Stomach (tissue), 9 donors: ENCODE data around the gene INPP5A. TPM values are rescaled to one million over a fixed set of nuclear protein-coding genes. Genes with fewer than 3 reads are reported as not detected.

ENCODE experiments used
- DNase-seq, 2 donors: peaks; one replicate each; pipeline versions ENCODE4 v3.0.0 to v3.0.0-alpha.2; 2013 to 2019
- H3K27ac ChIP-seq, 5 donors: fragments of 200-600 bp in 4 of 5; sonication (generic) in 4 of 5; one replicate each; pipeline ENCODE4 v1.5.1; 2013 to 2019; ENCODE audit warnings: mild to moderate bottlenecking in 1 of 5, moderate library complexity in 1 of 5
- H3K27me3 ChIP-seq, 3 donors: fragments of 200-600 bp; sonication (generic); one replicate each; pipeline ENCODE4 v1.5.1; 2017 to 2019; ENCODE audit warnings: mixed run types in 1 of 3
- H3K36me3 ChIP-seq, 4 donors: fragments of 200-600 bp; sonication (generic); 1 replicate in 3 of 4; 2 replicates in 1 of 4; pipeline ENCODE4 v1.5.1; 2016 to 2019
- H3K4me1 ChIP-seq, 4 donors: fragments of 200-600 bp; sonication (generic); one replicate each; pipeline ENCODE4 v1.5.1; 2016 to 2019
- H3K4me3 ChIP-seq, 4 donors: fragments of 200-600 bp; sonication (generic) in 3 of 4; one replicate each; pipeline ENCODE4 v1.5.1; 2016 to 2019; ENCODE audit warnings: mild to moderate bottlenecking in 1 of 4
- H3K9me3 ChIP-seq, 4 donors: fragments of 200-600 bp; sonication (generic); one replicate each; pipeline ENCODE4 v1.5.1; 2016 to 2019
- CTCF ChIP-seq, 7 experiments: fragments of 450-650 bp in 4 of 7; fragments of 200-600 bp in 3 of 7; sonication (generic) in 3 of 7; IDR thresholded peaks; one replicate each; pipeline ENCODE4 v1.5.1; 2016 to 2019; ENCODE audit warnings: antibody characterized with exemption in 7 of 7, control low read depth in 2 of 7, mild to moderate bottlenecking in 1 of 7
- EP300 ChIP-seq: sonication (generic); formaldehyde crosslinking; IDR thresholded peaks from one replicate; pipeline ENCODE4 v1.6.1; 2017; ENCODE audit warnings: antibody characterized with exemption
- POLR2A ChIP-seq, 4 donors: fragments of 450-650 bp; IDR thresholded peaks; one replicate each; pipeline ENCODE4 v1.6.1; 2016; ENCODE audit warnings: antibody characterized with exemption in 4 of 4, control low read depth in 2 of 4, mild to moderate bottlenecking in 1 of 4, moderate library complexity in 1 of 4
- POLR2AphosphoS5 ChIP-seq, 3 donors: sonication (generic); formaldehyde crosslinking; IDR thresholded peaks; one replicate each; pipeline ENCODE4 v1.6.1; 2016; ENCODE audit warnings: antibody characterized with exemption in 3 of 3
- WGBS, 5 donors: extraction: QIAGEN DNeasy Blood & Tissue Kit in 3 of 5; methylation state at CpG; one replicate each; pipeline versions ENCODE4 v1.1.5 to v1.1.7; 2013 to 2018; 5-methylcytosine and 5-hydroxymethylcytosine counted together
- intact Hi-C: fragments of 100-400 bp; cut with DNase I; formaldehyde crosslinking; loops from one replicate; pipeline ENCODE4 v1.15.1; 2023; ENCODE audit warnings: low total_unique reads
- polyA plus RNA-seq, 3 donors: library from polyadenylated mRNA; stranded (reverse); fragments of 200-250 nt; gene quantifications; one replicate each; pipeline ENCODE4 v1.2.3, GENCODE V29; 2013
- total RNA-seq, 5 donors: library from RNA; depleted of rRNA; stranded (reverse); fragments of >200 nt; gene quantifications; one replicate each; pipeline versions ENCODE4 v1.1.0 to v1.2.3, GENCODE V29; 2014 to 2016
- donor health status: healthy with polysubstance abuse.
- donor health status: Bipolar disorder and iron deficiency.
- donor health status: healthy.

Gene INPP5A
- total and polyA plus RNA-seq, 8 donors: 17.2 to 72.3 (median 31.0) TPM

- H3K27ac ChIP-seq: peak overlapping the region in 3 of 5 donors; percentile 29 to 59 (median 48)
- peaks cover 4 to 30% (median 17%) of the 10 kb centered on the region in 4 donors for H3K4me1 ChIP-seq
- no peaks in the 10 kb centered on the region for H3K9me3 ChIP-seq
- no peaks in the 10 kb centered on the region for H3K27me3 ChIP-seq
- no peak overlapping the region for H3K4me3 ChIP-seq
- WGBS, 5 donors: 81 to 91% (median 85%) methylated on average over 6 to 10 of the region's 10 CpGs
- intact Hi-C loops: no loop called here
- H3K36me3 ChIP-seq: no peaks in the 10 kb centered on the region
- peak in 1 of 2 donors; percentile 26 for DNase-seq
- TF ChIP-seq CTCF (IDR thresholded peaks at IDR 0.05) (no peak), EP300 (no peak), POLR2A (IDR thresholded peaks at IDR 0.05) (no peak), POLR2AphosphoS5 (IDR thresholded peaks at IDR 0.05) (no peak)
These were observed 29.6 kb upstream of the INPP5A start for GRCh38 chr10:132507956-132508490.

- H3K9me3 ChIP-seq: no peaks in the 10 kb centered on the region
- DNase-seq: peak; percentile 67 to 78
These were observed 28.8 kb upstream of the INPP5A start for GRCh38 chr10:132508581-132509443.

GRCh38 chr10:132509506-132510173 is 27.9 kb upstream of the INPP5A start:
- Histone ChIP-seq H3K4me3 (no peak overlapping the region), H3K9me3 (no peaks in the 10 kb centered on the region), H3K27ac (peak overlapping the region in 1 of 5 donors; percentile 48), H3K4me1 (peaks cover 4 to 30% (median 17%) of the 10 kb centered on the region in 4 donors), H3K27me3 (no peaks in the 10 kb centered on the region), H3K36me3 (no peaks in the 10 kb centered on the region)
- 83 to 92% (median 87%) methylated on average over 14 of the region's 14 CpGs for WGBS, 5 donors
- intact Hi-C loops: no loop called here
- no peak for TF ChIP-seq POLR2A (IDR thresholded peaks at IDR 0.05)
- TF ChIP-seq POLR2AphosphoS5 (IDR thresholded peaks at IDR 0.05): no peak
- no peak for TF ChIP-seq CTCF (IDR thresholded peaks at IDR 0.05)
- TF ChIP-seq EP300: no peak
- DNase-seq: no peak

More at GRCh38 chr10:132508581-132509443, 28.8 kb upstream of the INPP5A start:
- no peak overlapping the region for H3K4me3 ChIP-seq
- 41 to 71% (median 62%) methylated on average over 17 to 19 of the region's 19 CpGs for WGBS, 5 donors
- peak overlapping the region in 3 of 5 donors; percentile 29 to 59 (median 48) for H3K27ac ChIP-seq
- intact Hi-C loops: no loop called here
- H3K4me1 ChIP-seq: peaks cover 4 to 30% (median 17%) of the 10 kb centered on the region in 4 donors
- H3K36me3 ChIP-seq: no peaks in the 10 kb centered on the region
- no peaks in the 10 kb centered on the region for H3K27me3 ChIP-seq
- TF ChIP-seq POLR2AphosphoS5 (IDR thresholded peaks at IDR 0.05) (peak in 1 of 3 donors; percentile 38), EP300 (no peak), CTCF (IDR thresholded peaks at IDR 0.05) (peak in 5 of 7 experiments; percentile 20 to 55 (median 33))

- no peak for DNase-seq
- H3K4me3 ChIP-seq: no peak overlapping the region
- TF ChIP-seq EP300 (no peak), POLR2A (IDR thresholded peaks at IDR 0.05) (no peak), CTCF (IDR thresholded peaks at IDR 0.05) (no peak), POLR2AphosphoS5 (IDR thresholded peaks at IDR 0.05) (no peak)
- no peaks in the 10 kb centered on the region for H3K27me3 ChIP-seq
- H3K36me3 ChIP-seq: no peaks in the 10 kb centered on the region
- H3K27ac ChIP-seq: peak overlapping the region in 1 of 5 donors; percentile 48
- peaks cover 4 to 30% (median 17%) of the 10 kb centered on the region in 4 donors for H3K4me1 ChIP-seq
- intact Hi-C loops: no loop called here
- no peaks in the 10 kb centered on the region for H3K9me3 ChIP-seq
- 87 to 92% (median 90%) methylated on average over 9 to 15 of the region's 15 CpGs for WGBS, 5 donors
These were observed 27.4 kb upstream of the INPP5A start for GRCh38 chr10:132510174-132510611.
